ENCODE results near the gene CSTB. TPM values are rescaled to one million over a fixed set of nuclear protein-coding genes. Genes with fewer than 3 reads are reported as not detected.

The CSTB gene
- total and polyA plus RNA-seq, 8 donors = 0.58 to 403 (median 25.5) TPM

DNA sequence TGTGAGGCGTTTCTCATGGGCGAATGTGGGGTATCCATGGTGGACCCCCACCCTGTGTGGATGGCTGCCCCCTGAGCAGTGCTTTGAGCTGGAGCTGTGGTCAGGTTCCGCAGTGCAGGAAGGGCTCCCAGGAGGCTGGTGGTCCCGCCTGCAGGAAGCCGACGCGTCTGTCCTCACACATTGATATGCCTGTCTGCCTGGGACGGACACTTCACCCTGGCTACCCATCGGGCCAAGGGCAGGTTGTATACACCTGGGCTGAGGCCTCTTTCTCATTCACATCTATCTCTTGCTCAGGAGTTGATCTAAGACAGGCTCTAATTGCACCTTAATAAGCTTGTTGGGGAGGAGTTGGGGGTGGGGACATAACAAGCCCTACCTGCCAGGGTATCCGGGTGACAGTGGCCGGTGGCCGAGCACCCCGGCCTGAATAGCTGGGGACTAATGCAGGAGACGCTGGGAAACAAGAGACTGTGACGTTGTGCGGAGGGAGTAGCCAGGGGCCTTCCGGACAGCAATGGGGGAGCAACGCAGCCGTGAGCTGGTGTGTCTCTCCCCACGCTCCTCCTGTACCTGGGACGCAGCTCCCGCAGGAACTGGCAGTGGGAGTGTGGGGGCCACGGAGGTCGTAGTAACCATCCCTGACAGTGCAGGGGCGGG is 35.5 kb downstream of the CSTB start:
- intact Hi-C loops (cut with DNase I; ENCODE audit: low total_unique reads) = no loop called here
- Histone ChIP-seq H3K4me1 (peaks cover 0 to 20% (median 10%) of the 10 kb centered on the region in 4 donors), H3K9me3 (no peaks in the 10 kb centered on the region), H3K27ac (peak overlapping the region; percentile 66 to 85 (median 71)), H3K4me3 (no peak overlapping the region), H3K36me3 (peaks cover 12 to 81% (median 60%) of the 10 kb centered on the region in 4 donors), H3K27me3 (no peaks in the 10 kb centered on the region)
- peak; percentile 68 to 95 for DNase-seq
- TF ChIP-seq POLR2AphosphoS5 (IDR thresholded peaks at IDR 0.05) (peak in 1 of 3 donors; percentile 14), POLR2A (IDR thresholded peaks at IDR 0.05) (no peak), EP300 (IDR thresholded peaks at IDR 0.05) (no peak)
- TF ChIP-seq, protein P1, sequence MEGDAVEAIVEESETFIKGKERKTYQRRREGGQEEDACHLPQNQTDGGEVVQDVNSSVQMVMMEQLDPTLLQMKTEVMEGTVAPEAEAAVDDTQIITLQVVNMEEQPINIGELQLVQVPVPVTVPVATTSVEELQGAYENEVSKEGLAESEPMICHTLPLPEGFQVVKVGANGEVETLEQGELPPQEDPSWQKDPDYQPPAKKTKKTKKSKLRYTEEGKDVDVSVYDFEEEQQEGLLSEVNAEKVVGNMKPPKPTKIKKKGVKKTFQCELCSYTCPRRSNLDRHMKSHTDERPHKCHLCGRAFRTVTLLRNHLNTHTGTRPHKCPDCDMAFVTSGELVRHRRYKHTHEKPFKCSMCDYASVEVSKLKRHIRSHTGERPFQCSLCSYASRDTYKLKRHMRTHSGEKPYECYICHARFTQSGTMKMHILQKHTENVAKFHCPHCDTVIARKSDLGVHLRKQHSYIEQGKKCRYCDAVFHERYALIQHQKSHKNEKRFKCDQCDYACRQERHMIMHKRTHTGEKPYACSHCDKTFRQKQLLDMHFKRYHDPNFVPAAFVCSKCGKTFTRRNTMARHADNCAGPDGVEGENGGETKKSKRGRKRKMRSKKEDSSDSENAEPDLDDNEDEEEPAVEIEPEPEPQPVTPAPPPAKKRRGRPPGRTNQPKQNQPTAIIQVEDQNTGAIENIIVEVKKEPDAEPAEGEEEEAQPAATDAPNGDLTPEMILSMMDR (IDR thresholded peaks at IDR 0.05) = no peak
- WGBS, 5 donors = 30 to 54% (median 41%) methylated on average over 8 to 25 of the region's 25 CpGs

DNA sequence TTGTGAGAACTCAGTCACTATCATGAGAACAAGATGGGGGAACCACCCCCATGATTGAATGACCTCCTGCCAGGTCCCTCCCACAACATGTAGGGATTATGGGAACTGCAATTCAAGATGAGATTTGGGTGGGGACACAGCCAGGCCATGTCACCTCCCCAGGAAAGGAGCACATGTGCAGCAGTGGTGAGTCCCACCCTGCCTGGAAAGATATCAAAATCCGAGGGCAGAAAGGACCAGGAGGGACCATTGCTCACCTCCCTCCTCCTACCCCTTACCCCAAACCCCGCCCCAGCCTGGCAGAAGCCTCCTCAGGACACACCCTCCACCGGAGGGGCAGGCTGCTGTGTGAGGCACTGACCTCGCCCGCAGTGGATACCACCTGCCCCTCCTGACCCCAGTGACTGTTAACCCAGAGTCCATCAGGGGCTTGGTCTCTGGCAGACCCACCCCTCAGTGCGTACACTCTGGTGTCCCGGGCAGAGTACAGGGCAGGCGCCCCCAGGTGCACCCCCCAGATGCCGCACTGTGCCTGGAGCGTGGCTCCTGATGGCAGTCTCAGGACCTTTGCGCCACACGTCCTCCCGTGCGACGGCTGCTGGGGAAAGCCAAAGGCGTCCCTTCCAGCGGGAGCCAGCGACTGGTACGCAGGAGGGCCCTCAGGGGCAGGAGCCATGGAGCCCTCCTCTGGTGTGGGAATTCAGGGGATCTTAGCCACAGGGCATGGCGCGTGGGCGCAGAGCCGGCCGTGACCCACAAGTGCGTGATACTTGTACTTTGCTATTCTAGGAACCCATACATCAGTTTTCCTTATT is 36.3 kb downstream of the CSTB start:
- 56 to 90% (median 88%) methylated on average over 5 to 25 of the region's 25 CpGs for WGBS, 5 donors
- peak in 1 of 2 donors; percentile 50 for DNase-seq
- peaks cover 10 to 81% (median 57%) of the 10 kb centered on the region in 4 donors for H3K36me3 ChIP-seq
- H3K27ac ChIP-seq = peak overlapping the region in 3 of 5 donors; percentile 68 to 85 (median 72)
- H3K4me3 ChIP-seq = no peak overlapping the region
- intact Hi-C loops (cut with DNase I; ENCODE audit: low total_unique reads) = no loop called here
- peaks cover 0 to 25% (median 14%) of the 10 kb centered on the region in 4 donors for H3K4me1 ChIP-seq
- H3K9me3 ChIP-seq = no peaks in the 10 kb centered on the region
- H3K27me3 ChIP-seq = no peaks in the 10 kb centered on the region
- TF ChIP-seq, protein P1 (IDR thresholded peaks at IDR 0.05) = no peak
- TF ChIP-seq POLR2A (IDR thresholded peaks at IDR 0.05) (no peak), EP300 (IDR thresholded peaks at IDR 0.05) (no peak), POLR2AphosphoS5 (IDR thresholded peaks at IDR 0.05) (no peak)

DNA sequence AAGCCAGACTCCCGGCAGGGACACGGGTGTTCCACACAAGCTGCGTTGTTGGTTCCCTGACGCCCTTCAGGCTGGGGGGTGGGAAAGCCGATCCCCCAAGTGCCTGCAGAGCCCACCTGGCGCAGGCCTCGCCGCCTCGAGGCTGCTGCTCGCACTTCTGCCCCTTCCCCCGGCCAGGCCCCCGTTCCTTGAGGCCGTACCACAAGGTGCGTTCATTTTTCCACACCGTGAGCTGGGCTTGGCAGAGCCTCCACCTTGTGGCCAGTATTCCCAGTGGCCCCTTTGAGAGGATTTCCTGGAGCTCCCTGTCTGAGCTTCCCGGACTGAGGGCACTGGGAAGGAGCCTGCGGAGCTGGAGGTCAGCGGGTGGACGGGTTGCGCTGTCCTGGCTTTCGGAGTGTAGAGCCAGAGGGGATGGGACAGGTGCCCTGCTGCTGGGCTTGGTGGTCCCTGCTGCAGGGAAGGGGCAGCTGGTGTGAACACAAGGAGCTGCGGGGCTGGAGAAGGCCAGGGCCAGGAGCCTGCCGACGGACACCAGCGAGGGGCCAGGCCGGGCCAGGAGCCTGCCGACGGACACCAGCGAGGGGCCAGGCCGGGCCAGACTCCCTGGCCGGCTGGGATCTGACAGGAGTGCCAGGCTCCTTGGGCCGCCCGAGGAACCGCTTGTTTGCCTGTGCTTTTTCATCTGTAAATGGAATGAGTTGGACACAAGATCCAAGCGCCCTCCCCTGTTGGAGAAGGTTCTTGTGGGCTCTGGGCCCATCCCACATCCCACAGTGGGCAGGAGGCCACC is 38.8 kb downstream of the CSTB start:
- H3K27me3 ChIP-seq = no peaks in the 10 kb centered on the region
- DNase-seq = no peak
- H3K27ac ChIP-seq = peak overlapping the region in 1 of 5 donors; percentile 43

More for the DNA sequence above, 38.8 kb downstream of the CSTB start:
- intact Hi-C loops (cut with DNase I; ENCODE audit: low total_unique reads) = no loop called here
- Histone ChIP-seq H3K9me3 (no peaks in the 10 kb centered on the region), H3K4me3 (no peak overlapping the region), H3K36me3 (peaks cover 0 to 65% (median 39%) of the 10 kb centered on the region in 4 donors), H3K4me1 (peaks cover 18 to 49% (median 39%) of the 10 kb centered on the region in 4 donors)
- TF ChIP-seq POLR2A (IDR thresholded peaks at IDR 0.05) = no peak
- TF ChIP-seq POLR2AphosphoS5 (IDR thresholded peaks at IDR 0.05) = no peak
- TF ChIP-seq, protein P1 (IDR thresholded peaks at IDR 0.05) = no peak
- TF ChIP-seq EP300 (IDR thresholded peaks at IDR 0.05) = no peak
- 89 to 94% (median 92%) methylated on average over 32 to 35 of the region's 35 CpGs for WGBS, 5 donors

All from stomach (tissue), 9 donors.